TTC549 (cell line): ENCODE measurements around the gene ZNF497.
"Not testable (repeated sequence)": the region's sequence is repeated elsewhere in the genome, so short reads cannot be mapped to it uniquely, and the experiment has no call there.

Experiments
- FAIRE-seq: peaks from 2 replicates; lab custom pipeline; 2012; peaks lifted over from hg19 to GRCh38; lab: Jason Lieb, UNC

The ZNF497 gene

GRCh38 chr19:58393725-58394033 is 31.1 kb upstream of the ZNF497 start:
- FAIRE-seq, result no peak

GRCh38 chr19:58392945-58393724 is 30.6 kb upstream of the ZNF497 start:
- no peak for FAIRE-seq

- no peak for FAIRE-seq
Observed at GRCh38 chr19:58388175-58388526, 25.6 kb upstream of the ZNF497 start.

- FAIRE-seq, result no peak
Observed at GRCh38 chr19:58387338-58388174, 25.0 kb upstream of the ZNF497 start.

GRCh38 chr19:58386576-58387337 is 24.2 kb upstream of the ZNF497 start, which contains the start of gene RPS5:
TSS of gene RPS5 (plus strand) at chr19:58387269. CDS start at chr19:58388138, 869 bp downstream.
- peak; percentile 91 for FAIRE-seq

- no peak for FAIRE-seq
Observed at GRCh38 chr19:58385891-58386575, 23.5 kb upstream of the ZNF497 start.

GRCh38 chr19:58385313-58385890 is 22.9 kb upstream of the ZNF497 start:
- FAIRE-seq, result no peak

GRCh38 chr19:58382997-58383603 is 20.5 kb upstream of the ZNF497 start:
- no peak for FAIRE-seq

- no peak for FAIRE-seq
Observed at GRCh38 chr19:58381460-58382212, 19.1 kb upstream of the ZNF497 start.

- peak; percentile 95 for FAIRE-seq
Observed at GRCh38 chr19:58380662-58381459, 18.3 kb upstream of the ZNF497 start, which contains the start of gene ZNF837. TSS of gene ZNF837 (minus strand) at chr19:58381030. CDS start at chr19:58369332, 11,698 bp downstream.

- FAIRE-seq, result no peak
Observed at GRCh38 chr19:58380037-58380661, 17.6 kb upstream of the ZNF497 start.

- no peak for FAIRE-seq
Observed at GRCh38 chr19:58379246-58379645, 16.7 kb upstream of the ZNF497 start.

GRCh38 chr19:58376724-58377123 is 14.2 kb upstream of the ZNF497 start:
- FAIRE-seq, result not testable (repeated sequence)

GRCh38 chr19:58374200-58374599 is 11.6 kb upstream of the ZNF497 start:
- no peak for FAIRE-seq

GRCh38 chr19:58372311-58373133 is 10.0 kb upstream of the ZNF497 start:
- no peak for FAIRE-seq

GRCh38 chr19:58368561-58369360 is 6.2 kb upstream of the ZNF497 start:
- FAIRE-seq, result no peak

- FAIRE-seq, result no peak
Observed at GRCh38 chr19:58367698-58368454, 5.3 kb upstream of the ZNF497 start.
